Measurements from ENCODE around the gene RILP. TPM values are rescaled to one million over a fixed set of nuclear protein-coding genes. Genes with fewer than 3 reads are reported as not detected.

RILP gene
- polyA plus RNA-seq, 1 donor (not counting 4 experiments of a cell fraction or from before 2014, with no cell fraction given) = 3.2 TPM

DNA sequence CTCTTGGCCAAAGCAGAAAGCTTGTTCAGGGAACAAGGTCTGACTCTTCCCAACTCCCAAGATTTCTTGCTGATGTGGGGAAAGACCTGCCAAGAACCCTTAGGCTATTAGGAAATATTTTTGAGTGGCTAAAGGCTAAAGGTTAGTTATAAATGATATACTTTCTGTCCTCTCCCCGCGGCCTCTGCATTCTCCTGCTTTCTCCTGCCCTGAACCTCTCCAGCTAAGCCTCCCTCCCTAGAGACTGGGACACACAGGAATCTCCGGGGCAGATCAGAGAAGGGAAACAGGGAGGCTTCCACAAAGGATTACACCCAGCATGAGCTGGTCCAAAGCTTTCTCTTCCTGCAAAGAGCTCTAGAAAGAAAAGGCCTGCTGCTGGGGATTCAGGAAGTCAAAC is 23.3 kb downstream of the RILP start:
- no peak for DNase-seq (ENCODE audit: low read depth, low spot score)
- TF ChIP-seq, protein P1, sequence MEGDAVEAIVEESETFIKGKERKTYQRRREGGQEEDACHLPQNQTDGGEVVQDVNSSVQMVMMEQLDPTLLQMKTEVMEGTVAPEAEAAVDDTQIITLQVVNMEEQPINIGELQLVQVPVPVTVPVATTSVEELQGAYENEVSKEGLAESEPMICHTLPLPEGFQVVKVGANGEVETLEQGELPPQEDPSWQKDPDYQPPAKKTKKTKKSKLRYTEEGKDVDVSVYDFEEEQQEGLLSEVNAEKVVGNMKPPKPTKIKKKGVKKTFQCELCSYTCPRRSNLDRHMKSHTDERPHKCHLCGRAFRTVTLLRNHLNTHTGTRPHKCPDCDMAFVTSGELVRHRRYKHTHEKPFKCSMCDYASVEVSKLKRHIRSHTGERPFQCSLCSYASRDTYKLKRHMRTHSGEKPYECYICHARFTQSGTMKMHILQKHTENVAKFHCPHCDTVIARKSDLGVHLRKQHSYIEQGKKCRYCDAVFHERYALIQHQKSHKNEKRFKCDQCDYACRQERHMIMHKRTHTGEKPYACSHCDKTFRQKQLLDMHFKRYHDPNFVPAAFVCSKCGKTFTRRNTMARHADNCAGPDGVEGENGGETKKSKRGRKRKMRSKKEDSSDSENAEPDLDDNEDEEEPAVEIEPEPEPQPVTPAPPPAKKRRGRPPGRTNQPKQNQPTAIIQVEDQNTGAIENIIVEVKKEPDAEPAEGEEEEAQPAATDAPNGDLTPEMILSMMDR (optimal IDR thresholded peaks at IDR 0.05 in 1 of 3, IDR thresholded peaks at IDR 0.05 in 1 of 3, conservative IDR thresholded peaks at IDR 0.05 in 1 of 3; ENCODE audit: extremely low read depth in 1 of 3, insufficient read depth in 2 of 3, low read length in 3 of 3) = no peak
- TF ChIP-seq EZH2 (IDR thresholded peaks at IDR 0.05; ENCODE audit: low read length) = no peak
- H3K9me3 ChIP-seq (ENCODE audit: control insufficient read depth, low read depth, low read length) = no peaks in the 10 kb centered on the region
- H3K9me1 ChIP-seq (ENCODE audit: control insufficient read depth, extremely low read depth, insufficient read depth, low read length) = no peaks in the 10 kb centered on the region
- dilution Hi-C loops (cut with MboI; ENCODE audit: extremely low pct_ligation_motif_present, low sequenced_read_pairs) = no loop called here
- H3K36me3 ChIP-seq (ENCODE audit: control insufficient read depth in 2 of 2, extremely low read depth in 1 of 2, insufficient read depth in 2 of 2, low read length in 2 of 2) = peaks cover 0 to 7% of the 10 kb centered on the region in 2 experiments
- no peaks in the 10 kb centered on the region for H4K20me1 ChIP-seq (ENCODE audit: control insufficient read depth, extremely low read depth, insufficient read depth, low read length)
- no peak for FAIRE-seq
- H3K27ac ChIP-seq (ENCODE audit: control insufficient read depth, insufficient read depth, low read length) = no peak overlapping the region
- H3K4me2 ChIP-seq (ENCODE audit: control insufficient read depth, extremely low read depth, insufficient read depth, low read depth, low read length) = no peak overlapping the region
- H3K9ac ChIP-seq (ENCODE audit: control insufficient read depth, extremely low read depth, insufficient read depth, low read length) = no peak overlapping the region
- peaks cover 8% of the 10 kb centered on the region for H3K4me1 ChIP-seq (ENCODE audit: control insufficient read depth, extremely low read depth, insufficient read depth, low read length)
- peaks cover 6% of the 10 kb centered on the region for H3K27me3 ChIP-seq (ENCODE audit: control insufficient read depth, extremely low read depth, insufficient read depth, low read length)
- no peak overlapping the region for H2AFZ ChIP-seq (ENCODE audit: control insufficient read depth, low read length)
- no peaks in the 10 kb centered on the region for H3K79me2 ChIP-seq (ENCODE audit: control insufficient read depth, insufficient read depth, low read length)
- H3K4me3 ChIP-seq (ENCODE audit: control insufficient read depth in 2 of 3, extremely low read depth in 1 of 3, insufficient read depth in 2 of 3, low read depth in 1 of 3, low read length in 3 of 3) = no peak overlapping the region

DNA sequence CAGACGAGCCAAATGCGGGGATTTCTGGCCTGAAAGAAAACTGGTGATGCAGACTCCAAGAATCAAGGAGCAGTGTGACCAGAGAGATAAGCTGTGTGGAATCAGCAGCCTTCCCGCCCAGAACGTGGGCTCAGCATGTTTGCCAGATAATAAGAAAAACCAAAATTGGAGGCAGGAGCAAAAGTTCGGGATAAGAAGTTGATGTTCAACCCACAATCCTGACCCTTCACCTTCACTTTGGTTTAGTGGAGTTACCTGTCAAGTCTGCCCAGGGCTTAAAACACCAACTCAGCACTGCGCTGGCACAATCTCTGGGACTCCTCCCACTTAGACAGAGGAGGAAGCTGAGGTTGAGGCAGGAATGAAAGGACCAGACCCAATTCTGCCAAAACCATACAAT is 24.1 kb downstream of the RILP start:
- H3K9me1 ChIP-seq (ENCODE audit: control insufficient read depth, extremely low read depth, insufficient read depth, low read length) = no peaks in the 10 kb centered on the region
- H3K4me3 ChIP-seq (ENCODE audit: control insufficient read depth in 2 of 3, extremely low read depth in 1 of 3, insufficient read depth in 2 of 3, low read depth in 1 of 3, low read length in 3 of 3) = no peak overlapping the region
- H3K36me3 ChIP-seq (ENCODE audit: control insufficient read depth in 2 of 2, extremely low read depth in 1 of 2, insufficient read depth in 2 of 2, low read length in 2 of 2) = peaks cover 0 to 10% of the 10 kb centered on the region in 2 experiments
- H3K4me2 ChIP-seq (ENCODE audit: control insufficient read depth, extremely low read depth, insufficient read depth, low read depth, low read length) = no peak overlapping the region
- H3K27me3 ChIP-seq (ENCODE audit: control insufficient read depth, extremely low read depth, insufficient read depth, low read length) = peaks cover 6% of the 10 kb centered on the region
- H4K20me1 ChIP-seq (ENCODE audit: control insufficient read depth, extremely low read depth, insufficient read depth, low read length) = no peaks in the 10 kb centered on the region
- H3K9me3 ChIP-seq (ENCODE audit: control insufficient read depth, low read depth, low read length) = no peaks in the 10 kb centered on the region
- no peak overlapping the region for H3K9ac ChIP-seq (ENCODE audit: control insufficient read depth, extremely low read depth, insufficient read depth, low read length)
- no peak overlapping the region for H2AFZ ChIP-seq (ENCODE audit: control insufficient read depth, low read length)
- FAIRE-seq (no peak), DNase-seq (ENCODE audit: low read depth, low spot score) (no peak)
- no peak overlapping the region for H3K27ac ChIP-seq (ENCODE audit: control insufficient read depth, insufficient read depth, low read length)
- H3K4me1 ChIP-seq (ENCODE audit: control insufficient read depth, extremely low read depth, insufficient read depth, low read length) = peaks cover 8% of the 10 kb centered on the region
- H3K79me2 ChIP-seq (ENCODE audit: control insufficient read depth, insufficient read depth, low read length) = no peaks in the 10 kb centered on the region
- no peak for TF ChIP-seq EZH2 (IDR thresholded peaks at IDR 0.05; ENCODE audit: low read length)
- dilution Hi-C loops (cut with MboI; ENCODE audit: extremely low pct_ligation_motif_present, low sequenced_read_pairs) = no loop called here

DNA sequence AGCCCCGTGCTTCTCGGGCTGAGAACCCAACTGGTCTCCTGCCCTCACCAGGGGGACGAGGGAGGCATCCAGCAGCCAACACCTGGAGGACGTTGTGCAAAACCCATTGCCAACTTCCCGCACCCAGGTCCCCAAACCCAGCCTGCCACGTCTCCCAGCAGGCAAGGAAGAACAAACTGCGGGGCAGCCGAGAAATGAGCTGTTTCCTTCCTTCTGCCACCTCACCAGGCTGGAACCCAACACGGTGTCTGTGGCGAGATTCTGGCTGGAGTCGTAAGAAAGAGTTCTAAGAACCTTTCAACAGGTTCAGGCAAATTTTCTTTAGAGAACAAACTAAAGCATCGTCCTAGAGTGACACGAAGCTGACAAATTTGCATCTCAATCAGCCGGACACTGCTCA is 24.6 kb downstream of the RILP start:
- H3K36me3 ChIP-seq (ENCODE audit: control insufficient read depth in 2 of 2, extremely low read depth in 1 of 2, insufficient read depth in 2 of 2, low read length in 2 of 2) = peaks cover 0 to 14% of the 10 kb centered on the region in 2 experiments
- peaks cover 6% of the 10 kb centered on the region for H3K27me3 ChIP-seq (ENCODE audit: control insufficient read depth, extremely low read depth, insufficient read depth, low read length)
- no peaks in the 10 kb centered on the region for H4K20me1 ChIP-seq (ENCODE audit: control insufficient read depth, extremely low read depth, insufficient read depth, low read length)
- H3K27ac ChIP-seq (ENCODE audit: control insufficient read depth, insufficient read depth, low read length) = no peak overlapping the region
- H2AFZ ChIP-seq (ENCODE audit: control insufficient read depth, low read length) = no peak overlapping the region
- dilution Hi-C loops (cut with MboI; ENCODE audit: extremely low pct_ligation_motif_present, low sequenced_read_pairs) = no loop called here
- no peaks in the 10 kb centered on the region for H3K9me1 ChIP-seq (ENCODE audit: control insufficient read depth, extremely low read depth, insufficient read depth, low read length)
- no peak for FAIRE-seq
- H3K4me2 ChIP-seq (ENCODE audit: control insufficient read depth, extremely low read depth, insufficient read depth, low read depth, low read length) = no peak overlapping the region
- peaks cover 8% of the 10 kb centered on the region for H3K4me1 ChIP-seq (ENCODE audit: control insufficient read depth, extremely low read depth, insufficient read depth, low read length)
- TF ChIP-seq, protein P1 (optimal IDR thresholded peaks at IDR 0.05 in 1 of 3, IDR thresholded peaks at IDR 0.05 in 1 of 3, conservative IDR thresholded peaks at IDR 0.05 in 1 of 3; ENCODE audit: extremely low read depth in 1 of 3, insufficient read depth in 2 of 3, low read length in 3 of 3) = no peak
- no peaks in the 10 kb centered on the region for H3K9me3 ChIP-seq (ENCODE audit: control insufficient read depth, low read depth, low read length)
- H3K79me2 ChIP-seq (ENCODE audit: control insufficient read depth, insufficient read depth, low read length) = no peaks in the 10 kb centered on the region
- H3K9ac ChIP-seq (ENCODE audit: control insufficient read depth, extremely low read depth, insufficient read depth, low read length) = no peak overlapping the region
- DNase-seq (ENCODE audit: low read depth, low spot score) = no peak
- no peak overlapping the region for H3K4me3 ChIP-seq (ENCODE audit: control insufficient read depth in 2 of 3, extremely low read depth in 1 of 3, insufficient read depth in 2 of 3, low read depth in 1 of 3, low read length in 3 of 3)

Measured in keratinocyte (primary cell).